ENCODE results near the gene SAMM50.

The SAMM50 gene

DNA sequence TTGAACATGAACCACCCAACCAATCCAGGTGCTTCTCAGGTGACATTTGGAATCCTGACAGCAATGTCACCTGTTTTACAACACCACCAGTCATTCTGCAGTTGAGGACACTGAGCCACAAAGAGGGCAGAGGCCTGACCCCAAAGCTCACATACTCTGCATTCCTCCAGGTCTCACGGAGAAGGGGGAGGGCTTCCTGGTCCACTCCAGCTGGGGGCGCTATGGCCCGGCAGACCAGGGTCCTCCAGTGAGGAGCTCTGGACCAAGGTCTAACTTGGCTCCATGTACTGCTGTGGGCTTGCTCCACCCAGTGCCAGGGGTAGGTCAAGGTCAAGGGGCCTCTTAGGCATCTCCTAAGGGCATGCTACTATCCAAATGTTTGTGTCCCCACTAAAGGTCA is 33.1 kb upstream of the SAMM50 start:
- Histone ChIP-seq H3K4ac (ENCODE audit: low read depth in 1 of 2, low read length in 2 of 2) (peak overlapping the region in 1 of 2 experiments; percentile 16), H3K27me3 (ENCODE audit: control insufficient read depth in 1 of 2, insufficient read depth in 1 of 2, low read length in 2 of 2) (no peaks in the 10 kb centered on the region), H2BK120ac (ENCODE audit: low read depth, low read length) (peak overlapping the region; percentile 55), H3K27ac (ENCODE audit: low read length, poor library complexity, severe bottlenecking) (no peak overlapping the region), H3K79me1 (replicated peaks; ENCODE audit: low read length, poor library complexity, severe bottlenecking) (peaks cover 11% of the 10 kb centered on the region), H3K9me3 (ENCODE audit: control insufficient read depth, low read length) (no peaks in the 10 kb centered on the region), H3K18ac (ENCODE audit: low read depth in 1 of 2, low read length in 2 of 2) (peak overlapping the region; percentile 34 to 66), H3K4me3 (ENCODE audit: insufficient read depth in 1 of 2, low read depth in 1 of 2, low read length in 2 of 2) (no peak overlapping the region), H3K4me2 (ENCODE audit: low read length, poor library complexity, severe bottlenecking) (no peak overlapping the region), H2AFZ (ENCODE audit: low read depth, low read length) (no peak overlapping the region), H3K14ac (ENCODE audit: low read length in 2 of 2) (peak overlapping the region in 1 of 2 experiments; percentile 39), H3K36me3 (ENCODE audit: control insufficient read depth in 1 of 2, insufficient read depth in 2 of 2, low read depth in 1 of 2, low read length in 2 of 2) (peaks cover 0 to 4% of the 10 kb centered on the region in 2 experiments), H2BK15ac (ENCODE audit: low read depth, poor library complexity, severe bottlenecking) (peak overlapping the region; percentile 90), H4K91ac (ENCODE audit: low read length) (peak overlapping the region; percentile 65), H4K8ac (ENCODE audit: low read length) (peak overlapping the region; percentile 20), H3K4me1 (ENCODE audit: control insufficient read depth, insufficient read depth, low read depth, low read length) (peaks cover 30% of the 10 kb centered on the region), H3K9ac (ENCODE audit: low read length) (no peak overlapping the region), H2AK5ac (ENCODE audit: low read length, severe bottlenecking) (peak overlapping the region; percentile 39), H2BK12ac (ENCODE audit: low read length in 2 of 2) (peak overlapping the region; percentile 29 to 79), H2BK5ac (ENCODE audit: low read depth, low read length, poor library complexity, severe bottlenecking) (no peak overlapping the region), H3K23ac (ENCODE audit: low read length in 2 of 2) (no peak overlapping the region)
- 73% methylated on average over 3 of the region's 3 CpGs for WGBS
- DNase-seq = no peak

GRCh38 chr22:43923191-43923590 is 32.1 kb upstream of the SAMM50 start:
- peaks cover 30% of the 10 kb centered on the region for H3K4me1 ChIP-seq (ENCODE audit: control insufficient read depth, insufficient read depth, low read depth, low read length)
- H2BK12ac ChIP-seq (ENCODE audit: low read length in 2 of 2) = peak overlapping the region; percentile 62 to 82
- H2BK15ac ChIP-seq (ENCODE audit: low read depth, poor library complexity, severe bottlenecking) = peak overlapping the region; percentile 80
- peak overlapping the region; percentile 75 for H2AFZ ChIP-seq (ENCODE audit: low read depth, low read length)
- H3K4me2 ChIP-seq (ENCODE audit: low read length, poor library complexity, severe bottlenecking) = peak overlapping the region; percentile 84
- H3K27ac ChIP-seq (ENCODE audit: low read length, poor library complexity, severe bottlenecking) = peak overlapping the region; percentile 45
- H3K14ac ChIP-seq (ENCODE audit: low read length in 2 of 2) = no peak overlapping the region
- H3K18ac ChIP-seq (ENCODE audit: low read depth in 1 of 2, low read length in 2 of 2) = peak overlapping the region; percentile 17 to 62
- peak overlapping the region; percentile 70 for H3K9ac ChIP-seq (ENCODE audit: low read length)
- peak overlapping the region; percentile 95 for H4K8ac ChIP-seq (ENCODE audit: low read length)
- H3K4ac ChIP-seq (ENCODE audit: low read depth in 1 of 2, low read length in 2 of 2) = peak overlapping the region in 1 of 2 experiments; percentile 75
- peaks cover 4 to 9% of the 10 kb centered on the region in 2 experiments for H3K36me3 ChIP-seq (ENCODE audit: control insufficient read depth in 1 of 2, insufficient read depth in 2 of 2, low read depth in 1 of 2, low read length in 2 of 2)
- H3K23ac ChIP-seq (ENCODE audit: low read length in 2 of 2) = no peak overlapping the region
- H3K27me3 ChIP-seq (ENCODE audit: control insufficient read depth in 1 of 2, insufficient read depth in 1 of 2, low read length in 2 of 2) = no peaks in the 10 kb centered on the region
- H3K79me1 ChIP-seq (replicated peaks; ENCODE audit: low read length, poor library complexity, severe bottlenecking) = peaks cover 13% of the 10 kb centered on the region
- no peak overlapping the region for H2AK5ac ChIP-seq (ENCODE audit: low read length, severe bottlenecking)
- peak overlapping the region; percentile 50 for H2BK120ac ChIP-seq (ENCODE audit: low read depth, low read length)
- no peak overlapping the region for H2BK5ac ChIP-seq (ENCODE audit: low read depth, low read length, poor library complexity, severe bottlenecking)
- WGBS = 3% methylated on average over 4 of the region's 13 CpGs
- no peaks in the 10 kb centered on the region for H3K9me3 ChIP-seq (ENCODE audit: control insufficient read depth, low read length)
- peak; percentile 55 for DNase-seq
- peak overlapping the region; percentile 41 to 77 for H3K4me3 ChIP-seq (ENCODE audit: insufficient read depth in 1 of 2, low read depth in 1 of 2, low read length in 2 of 2)
- H4K91ac ChIP-seq (ENCODE audit: low read length) = peak overlapping the region; percentile 0

- no peak within 1 kb of the TSS for H2AK5ac ChIP-seq (ENCODE audit: low read length, severe bottlenecking)
- peaks cover 30% of the 10 kb centered on the region for H3K4me1 ChIP-seq (ENCODE audit: control insufficient read depth, insufficient read depth, low read depth, low read length)
- H3K9me3 ChIP-seq (ENCODE audit: control insufficient read depth, low read length) = no peaks in the 10 kb centered on the region
- peak within 1 kb of the TSS; percentile 84 for H3K4me2 ChIP-seq (ENCODE audit: low read length, poor library complexity, severe bottlenecking)
- peak within 1 kb of the TSS; percentile 62 to 82 for H2BK12ac ChIP-seq (ENCODE audit: low read length in 2 of 2)
- peak within 1 kb of the TSS; percentile 76 to 80 for H3K4me3 ChIP-seq (ENCODE audit: insufficient read depth in 1 of 2, low read depth in 1 of 2, low read length in 2 of 2)
- DNase-seq = peak; percentile 92
- H3K18ac ChIP-seq (ENCODE audit: low read depth in 1 of 2, low read length in 2 of 2) = peak within 1 kb of the TSS; percentile 96 to 97
- H2AFZ ChIP-seq (ENCODE audit: low read depth, low read length) = peak within 1 kb of the TSS; percentile 75
- peak within 1 kb of the TSS; percentile 78 for H3K9ac ChIP-seq (ENCODE audit: low read length)
- no peaks in the 10 kb centered on the region for H3K27me3 ChIP-seq (ENCODE audit: control insufficient read depth in 1 of 2, insufficient read depth in 1 of 2, low read length in 2 of 2)
- H4K8ac ChIP-seq (ENCODE audit: low read length) = peak within 1 kb of the TSS; percentile 95
- peak within 1 kb of the TSS; percentile 45 for H3K27ac ChIP-seq (ENCODE audit: low read length, poor library complexity, severe bottlenecking)
- H3K23ac ChIP-seq (ENCODE audit: low read length in 2 of 2) = peak within 1 kb of the TSS in 1 of 2 experiments; percentile 81
- peak within 1 kb of the TSS; percentile 87 for H4K91ac ChIP-seq (ENCODE audit: low read length)
- H2BK5ac ChIP-seq (ENCODE audit: low read depth, low read length, poor library complexity, severe bottlenecking) = peak within 1 kb of the TSS; percentile 39
- H3K14ac ChIP-seq (ENCODE audit: low read length in 2 of 2) = peak within 1 kb of the TSS in 1 of 2 experiments; percentile 94
- H2BK15ac ChIP-seq (ENCODE audit: low read depth, poor library complexity, severe bottlenecking) = peak within 1 kb of the TSS; percentile 80
- peaks cover 10 to 14% of the 10 kb centered on the region in 2 experiments for H3K36me3 ChIP-seq (ENCODE audit: control insufficient read depth in 1 of 2, insufficient read depth in 2 of 2, low read depth in 1 of 2, low read length in 2 of 2)
- 0% methylated on average over 47 of the region's 100 CpGs for WGBS
- peak within 1 kb of the TSS; percentile 66 to 79 for H3K4ac ChIP-seq (ENCODE audit: low read depth in 1 of 2, low read length in 2 of 2)
- H2BK120ac ChIP-seq (ENCODE audit: low read depth, low read length) = peak within 1 kb of the TSS; percentile 88
- H3K79me1 ChIP-seq (replicated peaks; ENCODE audit: low read length, poor library complexity, severe bottlenecking) = peaks cover 13% of the 10 kb centered on the region
These were observed 31.4 kb upstream of the SAMM50 start, which contains the start of gene PNPLA3 for GRCh38 chr22:43923631-43924464. PNPLA3 (plus strand) TSS chr22:43923805; CDS start chr22:43923912, 107 bp downstream.

- Histone ChIP-seq H3K4me3 (ENCODE audit: insufficient read depth in 1 of 2, low read depth in 1 of 2, low read length in 2 of 2) (peak overlapping the region in 1 of 2 experiments; percentile 80), H2AFZ (ENCODE audit: low read depth, low read length) (no peak overlapping the region), H4K8ac (ENCODE audit: low read length) (peak overlapping the region; percentile 94), H2BK12ac (ENCODE audit: low read length in 2 of 2) (peak overlapping the region; percentile 24 to 71), H4K91ac (ENCODE audit: low read length) (peak overlapping the region; percentile 94), H3K9me3 (ENCODE audit: control insufficient read depth, low read length) (no peaks in the 10 kb centered on the region), H3K9ac (ENCODE audit: low read length) (peak overlapping the region; percentile 5), H2BK120ac (ENCODE audit: low read depth, low read length) (peak overlapping the region; percentile 21), H2BK5ac (ENCODE audit: low read depth, low read length, poor library complexity, severe bottlenecking) (no peak overlapping the region), H2BK15ac (ENCODE audit: low read depth, poor library complexity, severe bottlenecking) (no peak overlapping the region), H3K18ac (ENCODE audit: low read depth in 1 of 2, low read length in 2 of 2) (peak overlapping the region; percentile 49 to 96), H3K4ac (ENCODE audit: low read depth in 1 of 2, low read length in 2 of 2) (peak overlapping the region; percentile 21 to 89), H3K23ac (ENCODE audit: low read length in 2 of 2) (no peak overlapping the region), H3K79me1 (replicated peaks; ENCODE audit: low read length, poor library complexity, severe bottlenecking) (peaks cover 13% of the 10 kb centered on the region), H3K27me3 (ENCODE audit: control insufficient read depth in 1 of 2, insufficient read depth in 1 of 2, low read length in 2 of 2) (no peaks in the 10 kb centered on the region), H3K14ac (ENCODE audit: low read length in 2 of 2) (peak overlapping the region; percentile 8 to 63), H3K36me3 (ENCODE audit: control insufficient read depth in 1 of 2, insufficient read depth in 2 of 2, low read depth in 1 of 2, low read length in 2 of 2) (peaks cover 13 to 18% of the 10 kb centered on the region in 2 experiments), H3K4me1 (ENCODE audit: control insufficient read depth, insufficient read depth, low read depth, low read length) (peaks cover 28% of the 10 kb centered on the region), H3K27ac (ENCODE audit: low read length, poor library complexity, severe bottlenecking) (peak overlapping the region; percentile 30), H3K4me2 (ENCODE audit: low read length, poor library complexity, severe bottlenecking) (peak overlapping the region; percentile 23), H2AK5ac (ENCODE audit: low read length, severe bottlenecking) (peak overlapping the region; percentile 73)
- 48% methylated on average over 7 of the region's 7 CpGs for WGBS
- no peak for DNase-seq
These were observed 30.4 kb upstream of the SAMM50 start for GRCh38 chr22:43924877-43925276.

All from mesenchymal stem cell (in vitro differentiated cells and primary cell).